Heart right ventricle (tissue), 16 donors: ENCODE results near the gene SNAP25. TPM values are rescaled to one million over a fixed set of nuclear protein-coding genes. Genes with fewer than 3 reads are reported as not detected.
A peak's percentile ranks its signal among the peaks of the same experiment; 100 is the strongest.

ENCODE experiments used
- ATAC-seq, 8 donors: fragments of 200-7000 bp; cut with Tn5 transposase; one replicate each; pipeline ENCODE4 v1.9.1; 2020; ENCODE audit warnings: mild to moderate bottlenecking in 8 of 8, moderate library complexity in 8 of 8, moderate number of reproducible peaks in 1 of 8
- DNase-seq, 2 donors: peaks; one replicate each; pipeline ENCODE4 v3.0.0-alpha.2; 2020
- H3K27ac ChIP-seq, 10 donors: fragments of 200-600 bp; sonication (generic) in 2 of 10; one replicate each; pipeline versions ENCODE4 v1.5.0 to v1.8.0; 2020 to 2022; ENCODE audit warnings: mild to moderate bottlenecking in 3 of 10
- H3K27me3 ChIP-seq, 7 donors: fragments of 200-600 bp; one replicate each; pipeline ENCODE4 v1.8.0; 2021 to 2022; ENCODE audit warnings: mild to moderate bottlenecking in 2 of 7
- H3K36me3 ChIP-seq, 9 donors: fragments of 200-600 bp; sonication (generic) in 1 of 9; one replicate each; pipeline versions ENCODE4 v1.5.0 to v1.8.0; 2020 to 2022; ENCODE audit warnings: mild to moderate bottlenecking in 2 of 9
- H3K4me1 ChIP-seq, 9 donors: fragments of 200-600 bp; sonication (generic) in 1 of 9; one replicate each; pipeline versions ENCODE4 v1.5.0 to v1.8.0; 2020 to 2022; ENCODE audit warnings: mild to moderate bottlenecking in 4 of 9
- H3K4me3 ChIP-seq, 10 donors: fragments of 200-600 bp; sonication (generic) in 2 of 10; one replicate each; pipeline versions ENCODE4 v1.5.0 to v1.8.0; 2020 to 2022; ENCODE audit warnings: mild to moderate bottlenecking in 7 of 10, moderate library complexity in 2 of 10
- H3K9me3 ChIP-seq, 11 donors: fragments of 200-600 bp in 10 of 11; sonication (generic) in 2 of 11; one replicate each; pipeline versions ENCODE4 v1.5.0 to v1.8.0; 2013 to 2022; ENCODE audit warnings: mild to moderate bottlenecking in 2 of 11, control low read depth in 1 of 11, moderate library complexity in 1 of 11
- WGBS, 2 donors: extraction: QIAGEN DNeasy Blood & Tissue Kit; methylation state at CpG; one replicate each; pipeline ENCODE4 v1.1.7; 2013; ENCODE audit warnings: inconsistent platforms in 1 of 2; 5-methylcytosine and 5-hydroxymethylcytosine counted together
- intact Hi-C, 10 donors: fragments of 100-400 bp; cut with DNase I; formaldehyde crosslinking; loops; one replicate each; pipeline versions ENCODE4 v1.11.1 to v1.14.2; 2022
- polyA plus RNA-seq, 2 donors: library from polyadenylated mRNA; stranded (reverse); fragments of 200-250 nt; gene quantifications; one replicate each; pipeline ENCODE4 v1.2.3, GENCODE V29; 2013
- total RNA-seq, 10 donors: library from RNA; stranded (reverse); fragmentation: NEBNext Ultra II Directional in 3 of 10; extraction: Animal tissue kit (Norgen Biotek cat#: 25700) in 3 of 10; gene quantifications; one replicate each; pipeline versions ENCODE4 v1.2.1 to v1.2.4, GENCODE V29; 2021 to 2023
- TF ChIP-seq, protein P1 (sequence below), 9 donors: fragments of 200-600 bp; sonication (generic) in 2 of 9; IDR thresholded peaks; one replicate each; pipeline versions ENCODE4 v1.5.0 to v1.8.0; 2021 to 2022; ENCODE audit warnings: antibody characterized with exemption in 9 of 9, mild to moderate bottlenecking in 5 of 9, moderate library complexity in 1 of 9
- donor health status: Arrhythmogenic right ventricular cardiomyopathy.
- donor health status: ischemic (EF 13 %, LVEDD 7.1; RV severe dilation, severe dysfunction).
- donor health status: healthy with polysubstance abuse.
- donor health status: DM: no; HTN: yes; CAD: no.
- donor health status: DM: no; HTN: no; CAD: no.
- donor health status: ischemic (EF 25% LVEDD 6.9; RV normal size, moderate dysfunction).
- donor health status: ischemic (EF 25% LVEDD 5.7; RV mildly dilated, moderate dysfunction).
- donor health status: healthy.
- donor health status: DM: yes; HTN: yes; CAD: no.
- donor health status: Ischemic cardiomyopathy.
- donor health status: ischemic (EF 35%, LVEDD 5.7; RV mildly dilated, moderate dysfunction).
- donor health status: nonischemic (EF 11% LVEDD 7.7; RV severe dilation, severe dysfunction).
- donor health status: DM: yes; HTN: yes; CAD: no.
- donor health status: PGD.
- donor health status: ischemic (EF 29% LVEDD 5.4; RV normal size, mild dysfunction).
- donor health status: nonischemic (EF 23%, LVEDD 6.1; RV moderate dilation, normal function).

Gene SNAP25
- total and polyA plus RNA-seq, 12 donors, result 0.09 to 0.87 (median 0.22) TPM; not detected in 5

DNA sequence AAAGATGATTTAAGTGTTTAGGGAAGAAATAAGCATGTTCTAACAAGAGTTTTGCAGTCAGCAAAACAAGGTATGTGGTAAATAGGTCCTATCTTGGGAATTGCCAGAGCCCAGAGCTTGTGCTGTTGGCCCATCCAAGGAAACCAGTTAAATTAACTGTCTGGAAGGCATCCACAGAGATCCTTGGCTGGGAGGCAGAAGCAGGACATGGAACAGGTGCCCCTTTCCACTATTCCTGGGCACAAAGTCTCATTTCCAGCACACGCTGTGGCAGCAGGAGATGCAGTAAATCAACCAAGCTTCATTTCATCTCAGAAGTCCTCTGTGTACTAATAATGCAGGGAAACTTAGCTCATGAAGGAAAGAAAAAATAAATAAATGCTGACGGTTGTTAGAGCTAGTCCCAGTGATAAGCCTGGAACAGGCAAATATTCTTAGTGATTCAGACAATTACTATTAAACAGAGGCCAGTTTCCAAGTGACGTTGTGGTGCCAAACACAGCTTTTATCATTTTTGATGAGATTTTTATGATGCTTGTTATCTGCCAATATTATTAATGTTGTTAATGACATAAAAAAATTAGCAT is 39.8 kb upstream of the SNAP25 start:
- Histone ChIP-seq H3K27ac (no peak overlapping the region), H3K27me3 (peaks cover 0 to 5% (median 0%) of the 10 kb centered on the region in 7 donors), H3K36me3 (no peaks in the 10 kb centered on the region), H3K9me3 (no peaks in the 10 kb centered on the region), H3K4me1 (no peaks in the 10 kb centered on the region), H3K4me3 (no peak overlapping the region)
- DNase-seq (no peak), ATAC-seq (no peak)
- WGBS, 2 donors, result 73 to 77% methylated on average over 3 of the region's 3 CpGs
- intact Hi-C loops, result no loop called here
- TF ChIP-seq, protein P1, sequence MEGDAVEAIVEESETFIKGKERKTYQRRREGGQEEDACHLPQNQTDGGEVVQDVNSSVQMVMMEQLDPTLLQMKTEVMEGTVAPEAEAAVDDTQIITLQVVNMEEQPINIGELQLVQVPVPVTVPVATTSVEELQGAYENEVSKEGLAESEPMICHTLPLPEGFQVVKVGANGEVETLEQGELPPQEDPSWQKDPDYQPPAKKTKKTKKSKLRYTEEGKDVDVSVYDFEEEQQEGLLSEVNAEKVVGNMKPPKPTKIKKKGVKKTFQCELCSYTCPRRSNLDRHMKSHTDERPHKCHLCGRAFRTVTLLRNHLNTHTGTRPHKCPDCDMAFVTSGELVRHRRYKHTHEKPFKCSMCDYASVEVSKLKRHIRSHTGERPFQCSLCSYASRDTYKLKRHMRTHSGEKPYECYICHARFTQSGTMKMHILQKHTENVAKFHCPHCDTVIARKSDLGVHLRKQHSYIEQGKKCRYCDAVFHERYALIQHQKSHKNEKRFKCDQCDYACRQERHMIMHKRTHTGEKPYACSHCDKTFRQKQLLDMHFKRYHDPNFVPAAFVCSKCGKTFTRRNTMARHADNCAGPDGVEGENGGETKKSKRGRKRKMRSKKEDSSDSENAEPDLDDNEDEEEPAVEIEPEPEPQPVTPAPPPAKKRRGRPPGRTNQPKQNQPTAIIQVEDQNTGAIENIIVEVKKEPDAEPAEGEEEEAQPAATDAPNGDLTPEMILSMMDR (IDR thresholded peaks at IDR 0.05), result no peak

- ATAC-seq (no peak), DNase-seq (no peak)
- Histone ChIP-seq H3K4me3 (no peak overlapping the region), H3K9me3 (peaks cover 0 to 3% (median 0%) of the 10 kb centered on the region in 11 donors), H3K4me1 (no peaks in the 10 kb centered on the region), H3K27me3 (peaks cover 0 to 3% (median 0%) of the 10 kb centered on the region in 7 donors), H3K36me3 (no peaks in the 10 kb centered on the region), H3K27ac (no peak overlapping the region)
- TF ChIP-seq, protein P1 (IDR thresholded peaks at IDR 0.05), result peak in 4 of 9 donors; percentile 19 to 27 (median 24)
- WGBS, 2 donors, result 62 to 72% methylated on average over 4 of the region's 4 CpGs
- intact Hi-C loops, result no loop called here
Observed at GRCh38 chr20:10179574-10180298, 38.9 kb upstream of the SNAP25 start.

DNA sequence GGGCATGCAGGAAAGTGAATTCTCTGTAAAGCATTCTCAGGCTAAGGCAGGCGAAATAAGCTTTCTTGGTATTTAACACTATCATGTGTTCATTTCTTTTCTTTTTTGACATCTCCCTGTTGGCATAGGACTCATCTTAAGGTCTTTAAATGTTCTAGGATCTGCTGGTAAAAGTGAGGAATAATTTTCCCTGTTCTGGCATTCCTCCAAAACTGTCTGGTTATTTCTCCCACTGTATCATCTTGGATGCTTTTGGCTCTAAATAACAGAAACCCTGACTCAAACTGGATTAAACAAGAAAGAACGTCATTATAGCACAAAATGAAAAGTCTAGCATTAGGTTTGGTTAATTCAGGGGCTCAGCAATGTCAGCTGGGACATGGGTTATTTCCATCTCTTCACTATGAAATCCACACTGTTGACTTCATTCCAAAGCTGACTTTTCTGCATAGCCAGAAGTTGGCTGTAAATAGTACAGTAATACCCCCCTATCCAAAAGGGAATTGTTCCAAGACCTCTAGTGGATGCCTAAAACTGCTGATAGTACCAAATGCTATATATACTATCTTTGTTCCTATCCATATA is 37.9 kb upstream of the SNAP25 start:
- H3K9me3 ChIP-seq, result peaks cover 0 to 13% (median 6%) of the 10 kb centered on the region in 11 donors
- 71 to 78% methylated on average over 2 of the region's 2 CpGs for WGBS, 2 donors
- ATAC-seq, result no peak
- DNase-seq, result no peak
- peaks cover 0 to 2% (median 0%) of the 10 kb centered on the region in 7 donors for H3K27me3 ChIP-seq
- no peak overlapping the region for H3K27ac ChIP-seq
- TF ChIP-seq, protein P1 (IDR thresholded peaks at IDR 0.05), result no peak
- no peaks in the 10 kb centered on the region for H3K4me1 ChIP-seq
- no peaks in the 10 kb centered on the region for H3K36me3 ChIP-seq
- no peak overlapping the region for H3K4me3 ChIP-seq
- intact Hi-C loops, result no loop called here

GRCh38 chr20:10185741-10186558 is 32.7 kb upstream of the SNAP25 start:
- peaks cover 0 to 32% (median 11%) of the 10 kb centered on the region in 11 donors for H3K9me3 ChIP-seq
- whole genome bisulfite sequencing, 2 donors, result 62 to 73% methylated on average over 3 of the region's 3 CpGs
- TF ChIP-seq, protein P1 (IDR thresholded peaks at IDR 0.05), result no peak
- no peak for ATAC-seq
- no peak for DNase-seq
- intact Hi-C loops, result no loop called here
- no peak overlapping the region for H3K4me3 ChIP-seq
- no peaks in the 10 kb centered on the region for H3K36me3 ChIP-seq
- peaks cover 0 to 2% (median 0%) of the 10 kb centered on the region in 7 donors for H3K27me3 ChIP-seq
- H3K4me1 ChIP-seq, result no peaks in the 10 kb centered on the region
- no peak overlapping the region for H3K27ac ChIP-seq
